Measurements from ENCODE around the gene SSTR4.

Gene SSTR4

DNA sequence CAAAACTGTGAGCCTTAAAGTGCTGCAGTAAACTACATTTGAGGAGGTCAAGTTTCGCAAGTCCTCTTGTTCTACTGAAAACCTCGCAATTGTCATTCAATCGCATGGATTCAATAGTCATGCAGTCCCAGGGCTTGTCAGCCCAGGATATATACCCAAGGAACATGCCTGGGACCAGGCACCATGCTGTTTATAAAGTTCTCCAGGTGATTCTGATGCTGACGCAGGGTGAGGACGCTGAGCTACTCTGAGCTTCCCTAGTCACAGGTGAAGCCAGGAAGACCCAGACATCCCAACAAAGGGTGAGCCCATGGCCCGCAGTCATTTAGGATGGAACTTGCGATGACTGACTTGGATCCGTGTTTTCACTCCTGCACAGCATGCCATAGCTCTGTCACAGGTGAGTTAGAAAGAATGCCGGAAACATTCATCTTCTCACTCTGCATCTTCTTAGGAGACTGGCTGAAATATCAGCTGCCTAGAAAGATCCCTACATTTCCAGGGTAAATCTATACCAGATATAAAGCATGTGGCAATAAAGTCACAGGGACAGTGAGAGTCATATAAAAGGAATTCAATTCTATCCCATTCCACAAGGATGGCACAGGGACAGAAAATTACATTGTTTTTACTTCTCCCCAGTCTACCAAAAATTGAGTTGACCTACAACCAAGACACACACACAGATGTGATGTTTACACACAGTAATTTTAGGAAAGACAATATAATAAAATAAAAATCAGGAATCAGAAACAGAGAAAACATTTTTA lies 27.0 kb upstream of the SSTR4 start:
- TF ChIP-seq CTCF (IDR thresholded peaks at IDR 0.05; ENCODE audit: borderline replicate concordance, insufficient read depth, low read depth, low read length) = no peak
- no peak overlapping the region for H3K4me3 ChIP-seq (ENCODE audit: low read depth, low read length)

DNA sequence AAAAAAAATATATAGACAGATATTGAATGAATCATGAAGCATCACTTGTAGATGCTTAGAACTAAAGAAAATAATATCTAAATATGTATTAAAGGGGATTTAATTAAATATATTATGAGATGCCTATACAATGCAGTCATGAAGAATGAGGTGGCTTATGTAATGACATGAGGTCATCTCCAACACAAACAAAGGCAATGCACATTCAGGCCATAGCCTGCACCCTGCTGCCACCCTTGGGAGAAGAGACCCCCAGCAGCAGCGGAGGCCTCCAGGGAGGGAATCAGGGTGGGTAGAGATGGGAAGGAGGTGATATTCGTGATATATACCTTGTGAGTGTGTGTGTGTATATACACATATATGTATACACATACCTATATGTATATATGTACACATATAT lies 26.4 kb upstream of the SSTR4 start:
- no peak overlapping the region for H3K4me3 ChIP-seq (ENCODE audit: low read depth, low read length)
- no peak for TF ChIP-seq CTCF (IDR thresholded peaks at IDR 0.05; ENCODE audit: borderline replicate concordance, insufficient read depth, low read depth, low read length)

DNA sequence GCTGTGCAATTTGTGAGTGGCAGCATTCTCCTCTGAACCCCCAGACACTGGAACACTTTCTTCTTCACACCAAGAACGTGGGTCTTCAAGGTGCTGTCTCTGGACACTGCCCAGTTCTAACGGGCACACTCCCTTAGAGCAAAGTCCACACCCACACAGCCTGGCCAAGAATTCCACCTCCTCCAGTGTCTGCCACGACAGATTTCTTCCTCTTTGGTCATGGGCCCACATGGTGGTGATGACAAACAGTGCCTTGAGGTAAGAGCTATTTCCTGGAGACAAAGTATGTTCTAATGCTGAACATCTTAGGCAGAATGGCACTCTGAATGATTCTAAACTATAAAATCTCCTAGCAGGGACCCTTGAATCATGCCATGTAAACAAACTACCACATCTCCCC lies 25.5 kb upstream of the SSTR4 start:
- H3K4me3 ChIP-seq (ENCODE audit: low read depth, low read length) = no peak overlapping the region
- no peak for TF ChIP-seq CTCF (IDR thresholded peaks at IDR 0.05; ENCODE audit: borderline replicate concordance, insufficient read depth, low read depth, low read length)

- TF ChIP-seq CTCF (IDR thresholded peaks at IDR 0.05; ENCODE audit: borderline replicate concordance, insufficient read depth, low read depth, low read length) = no peak
- H3K4me3 ChIP-seq (ENCODE audit: low read depth, low read length) = no peak overlapping the region
Observed at GRCh38 chr20:23010096-23010495, 25.0 kb upstream of the SSTR4 start.

GRCh38 chr20:23011008-23011721 lies 23.9 kb upstream of the SSTR4 start:
- no peak overlapping the region for H3K4me3 ChIP-seq (ENCODE audit: low read depth, low read length)
- TF ChIP-seq CTCF (IDR thresholded peaks at IDR 0.05; ENCODE audit: borderline replicate concordance, insufficient read depth, low read depth, low read length) = no peak

DNA sequence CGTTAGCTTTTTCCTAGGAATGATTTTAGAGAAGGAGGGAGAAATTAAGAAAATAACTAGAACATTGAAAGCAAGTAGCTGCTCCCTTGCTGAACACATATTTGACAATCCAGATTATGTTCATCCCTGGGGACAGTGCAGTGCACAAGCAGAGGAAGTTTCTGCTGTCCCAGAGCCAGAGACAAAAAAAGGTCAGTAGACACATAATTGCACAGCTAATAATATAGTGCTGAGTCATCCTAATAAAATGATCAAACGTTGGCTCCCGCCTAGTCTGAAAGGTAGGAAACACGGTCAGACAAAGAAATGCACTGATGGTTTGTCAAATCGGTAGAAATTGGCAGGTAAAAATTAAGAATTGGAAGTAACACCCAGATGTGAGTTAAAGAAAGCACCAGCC lies 21.7 kb upstream of the SSTR4 start:
- no peak for TF ChIP-seq CTCF (IDR thresholded peaks at IDR 0.05; ENCODE audit: borderline replicate concordance, insufficient read depth, low read depth, low read length)
- no peak overlapping the region for H3K4me3 ChIP-seq (ENCODE audit: low read depth, low read length)

DNA sequence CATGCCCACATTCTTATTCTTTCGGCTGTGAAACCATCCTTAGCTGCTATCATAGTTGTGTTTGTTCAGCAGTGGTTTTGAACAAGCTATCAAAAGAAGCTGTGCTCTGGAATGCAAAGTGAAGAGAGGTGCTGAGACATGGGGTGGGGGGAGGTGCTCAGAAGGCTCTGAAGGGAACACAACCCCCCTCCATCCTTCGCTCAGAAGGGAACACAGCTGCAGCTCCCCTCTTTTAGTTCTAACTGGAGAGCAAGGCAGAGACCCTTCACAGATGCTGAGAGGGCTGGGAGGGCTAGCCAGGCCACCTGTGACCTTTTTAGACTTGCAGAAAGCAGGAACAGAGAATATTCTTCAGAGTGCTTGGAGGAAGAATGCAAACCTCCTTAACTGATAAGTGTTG lies 17.6 kb upstream of the SSTR4 start:
- no peak for TF ChIP-seq CTCF (IDR thresholded peaks at IDR 0.05; ENCODE audit: borderline replicate concordance, insufficient read depth, low read depth, low read length)

More for the DNA sequence above, 17.6 kb upstream of the SSTR4 start:
- no peak overlapping the region for H3K4me3 ChIP-seq (ENCODE audit: low read depth, low read length)

Data from GM12875 (cell line).